Sigmoid colon (tissue), 7 donors: Measurements from ENCODE around the gene CDC42BPG. TPM values are rescaled to one million over a fixed set of nuclear protein-coding genes. Genes with fewer than 3 reads are reported as not detected.
"Not testable (repeated sequence)": the region's sequence is repeated elsewhere in the genome, so short reads cannot be mapped to it uniquely, and the experiment has no call there.

Experiments used
- DNase-seq: peaks from one replicate; pipeline ENCODE4 v3.0.0-alpha.2; 2019
- H3K27ac ChIP-seq, 4 donors: fragments of 200-600 bp; sonication (generic); one replicate each; pipeline ENCODE4 v1.5.1; 2016 to 2019; ENCODE audit warnings: mild to moderate bottlenecking in 1 of 4
- H3K27me3 ChIP-seq, 3 donors: fragments of 200-600 bp; sonication (generic); one replicate each; pipeline ENCODE4 v1.5.1; 2019; ENCODE audit warnings: mild to moderate bottlenecking in 1 of 3
- H3K36me3 ChIP-seq, 4 donors: fragments of 200-600 bp; sonication (generic); one replicate each; pipeline ENCODE4 v1.5.1; 2016 to 2019
- H3K4me1 ChIP-seq, 4 donors: fragments of 200-600 bp; sonication (generic); one replicate each; pipeline ENCODE4 v1.5.1; 2017 to 2019
- H3K4me3 ChIP-seq, 4 donors: fragments of 200-600 bp; sonication (generic); one replicate each; pipeline ENCODE4 v1.5.1; 2017 to 2019; ENCODE audit warnings: mild to moderate bottlenecking in 2 of 4, moderate library complexity in 1 of 4
- H3K9me3 ChIP-seq, 4 donors: fragments of 200-600 bp in 3 of 4; sonication (generic) in 3 of 4; one replicate each; pipeline versions ENCODE4 v1.5.1 to v1.6.1; 2013 to 2019
- EP300 ChIP-seq, 4 donors: sonication (generic); formaldehyde crosslinking; IDR thresholded peaks; one replicate each; pipeline ENCODE4 v1.6.1; 2017; ENCODE audit warnings: antibody characterized with exemption in 4 of 4
- POLR2A ChIP-seq, 2 donors: fragments of 450-650 bp; IDR thresholded peaks; one replicate each; pipeline ENCODE4 v1.6.1; 2016; ENCODE audit warnings: antibody characterized with exemption in 2 of 2, mild to moderate bottlenecking in 2 of 2, moderate library complexity in 2 of 2
- POLR2AphosphoS5 ChIP-seq, 4 donors: sonication (generic); formaldehyde crosslinking; IDR thresholded peaks; one replicate each; pipeline ENCODE4 v1.6.1; 2017; ENCODE audit warnings: antibody characterized with exemption in 4 of 4
- WGBS, 2 donors: extraction: QIAGEN DNeasy Blood & Tissue Kit; methylation state at CpG; one replicate each; pipeline ENCODE4 v1.1.7; 2013; 5-methylcytosine and 5-hydroxymethylcytosine counted together
- intact Hi-C: fragments of 100-400 bp; cut with DNase I; formaldehyde crosslinking; loops from one replicate; pipeline ENCODE4 v1.15.1; 2023
- polyA plus RNA-seq, 3 donors: library from polyadenylated mRNA; stranded (reverse); fragments of 200-250 nt; gene quantifications; one replicate each; pipeline ENCODE4 v1.2.3, GENCODE V29; 2013
- total RNA-seq, 4 donors: library from RNA; depleted of rRNA; stranded (reverse); fragments of >200 nt; gene quantifications; one replicate each; pipeline ENCODE4 v1.1.0, GENCODE V29; 2016
- TF ChIP-seq, protein P1 (sequence below), 4 experiments: fragments of 450-650 bp in 3 of 4; fragments of 200-600 bp in 1 of 4; IDR thresholded peaks; one replicate each; pipeline ENCODE4 v1.5.1; 2016 to 2019; ENCODE audit warnings: antibody characterized with exemption in 4 of 4, mild to moderate bottlenecking in 3 of 4, moderate library complexity in 2 of 4
- donor health status: healthy with polysubstance abuse.
- donor health status: Bipolar disorder and iron deficiency.
- donor health status: healthy.

CDC42BPG gene
- total and polyA plus RNA-seq, 7 donors, result 0.16 to 39.8 (median 10.3) TPM; not detected in 1

GRCh38 chr11:64849598-64850356 is 5.3 kb upstream of the CDC42BPG start:
- no peak overlapping the region for H3K4me3 ChIP-seq
- peak in 2 of 4 donors; percentile 3 to 21 for TF ChIP-seq POLR2AphosphoS5 (IDR thresholded peaks at IDR 0.05)
- no peak for TF ChIP-seq EP300 (IDR thresholded peaks at IDR 0.05)
- intact Hi-C loops, result loop anchor here (10.0 kb wide), 1 partner anchor 265 kb away; the partner anchor contains the start of genes TM7SF2 and ZNHIT2
- peaks cover 0 to 24% (median 8%) of the 10 kb centered on the region in 4 donors for H3K36me3 ChIP-seq
- peaks cover 0 to 60% (median 44%) of the 10 kb centered on the region in 4 donors for H3K4me1 ChIP-seq
- H3K27me3 ChIP-seq, result peaks cover 0 to 5% (median 0%) of the 10 kb centered on the region in 3 donors
- 86 to 89% methylated on average over 19 of the region's 19 CpGs for WGBS, 2 donors
- H3K9me3 ChIP-seq, result no peaks in the 10 kb centered on the region
- peak overlapping the region; percentile 67 to 97 (median 97) for H3K27ac ChIP-seq
- DNase-seq, result no peak

DNA sequence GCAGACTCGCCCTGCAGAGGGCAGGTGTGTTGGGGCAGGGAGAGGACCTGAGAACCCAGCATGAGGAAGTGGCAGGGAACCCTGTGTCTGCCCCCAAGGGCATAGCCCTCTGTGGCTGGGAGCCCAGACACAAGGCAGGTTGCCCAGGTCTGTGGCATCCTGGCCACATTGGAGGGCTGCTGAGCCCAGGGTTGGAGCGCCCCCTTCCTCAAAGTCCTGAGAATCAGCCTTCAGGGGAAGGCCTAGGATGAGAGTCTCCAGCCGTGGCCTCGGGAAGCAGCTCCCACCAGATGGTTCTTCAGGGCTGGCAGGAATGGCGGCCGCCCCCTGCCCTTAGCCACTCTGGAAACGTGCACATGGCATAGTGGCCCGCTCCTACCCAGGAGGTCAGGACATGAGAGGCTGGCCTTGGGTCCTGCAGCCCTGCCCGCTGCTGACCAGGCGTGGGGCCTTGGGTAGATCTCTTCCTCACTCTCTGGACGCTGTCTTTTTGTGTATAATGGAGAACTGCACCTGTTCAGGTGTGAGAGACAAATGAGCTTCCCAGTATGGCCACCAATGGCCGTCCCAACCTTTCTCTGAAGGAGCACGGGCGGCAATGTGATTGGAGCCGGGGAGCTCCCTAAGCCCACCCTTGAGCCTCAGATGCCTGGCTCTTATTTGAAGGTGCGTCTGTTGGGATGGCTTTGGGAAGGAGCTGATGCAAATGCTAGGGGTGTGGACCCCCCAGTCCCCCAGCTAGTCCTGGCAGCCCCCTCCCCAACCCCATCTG is 4.6 kb upstream of the CDC42BPG start:
- peaks cover 0 to 10% (median 0%) of the 10 kb centered on the region in 3 donors for H3K27me3 ChIP-seq
- peaks cover 0 to 60% (median 40%) of the 10 kb centered on the region in 4 donors for H3K4me1 ChIP-seq
- H3K9me3 ChIP-seq, result no peaks in the 10 kb centered on the region
- DNase-seq, result no peak
- WGBS, 2 donors, result 69 to 81% methylated on average over 16 of the region's 16 CpGs
- TF ChIP-seq EP300 (IDR thresholded peaks at IDR 0.05) (no peak), POLR2A (IDR thresholded peaks at IDR 0.05) (no peak), POLR2AphosphoS5 (IDR thresholded peaks at IDR 0.05) (no peak)
- TF ChIP-seq, protein P1, sequence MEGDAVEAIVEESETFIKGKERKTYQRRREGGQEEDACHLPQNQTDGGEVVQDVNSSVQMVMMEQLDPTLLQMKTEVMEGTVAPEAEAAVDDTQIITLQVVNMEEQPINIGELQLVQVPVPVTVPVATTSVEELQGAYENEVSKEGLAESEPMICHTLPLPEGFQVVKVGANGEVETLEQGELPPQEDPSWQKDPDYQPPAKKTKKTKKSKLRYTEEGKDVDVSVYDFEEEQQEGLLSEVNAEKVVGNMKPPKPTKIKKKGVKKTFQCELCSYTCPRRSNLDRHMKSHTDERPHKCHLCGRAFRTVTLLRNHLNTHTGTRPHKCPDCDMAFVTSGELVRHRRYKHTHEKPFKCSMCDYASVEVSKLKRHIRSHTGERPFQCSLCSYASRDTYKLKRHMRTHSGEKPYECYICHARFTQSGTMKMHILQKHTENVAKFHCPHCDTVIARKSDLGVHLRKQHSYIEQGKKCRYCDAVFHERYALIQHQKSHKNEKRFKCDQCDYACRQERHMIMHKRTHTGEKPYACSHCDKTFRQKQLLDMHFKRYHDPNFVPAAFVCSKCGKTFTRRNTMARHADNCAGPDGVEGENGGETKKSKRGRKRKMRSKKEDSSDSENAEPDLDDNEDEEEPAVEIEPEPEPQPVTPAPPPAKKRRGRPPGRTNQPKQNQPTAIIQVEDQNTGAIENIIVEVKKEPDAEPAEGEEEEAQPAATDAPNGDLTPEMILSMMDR (IDR thresholded peaks at IDR 0.05), result no peak
- H3K27ac ChIP-seq, result peak overlapping the region; percentile 67 to 97 (median 97)
- H3K36me3 ChIP-seq, result peaks cover 0 to 17% (median 6%) of the 10 kb centered on the region in 4 donors
- intact Hi-C loops, result loop anchor here (10.0 kb wide), 1 partner anchor 266 kb away; the partner anchor contains the start of genes TM7SF2 and ZNHIT2
- no peak overlapping the region for H3K4me3 ChIP-seq

GRCh38 chr11:64848214-64848825 is 3.9 kb upstream of the CDC42BPG start:
- TF ChIP-seq EP300 (IDR thresholded peaks at IDR 0.05) (no peak), POLR2A (IDR thresholded peaks at IDR 0.05) (no peak), POLR2AphosphoS5 (IDR thresholded peaks at IDR 0.05) (no peak)
- TF ChIP-seq, protein P1 (IDR thresholded peaks at IDR 0.05), result no peak
- peak overlapping the region in 2 of 4 donors; percentile 67 to 97 for H3K27ac ChIP-seq
- intact Hi-C loops, result loop anchor here (10.0 kb wide), 1 partner anchor 266 kb away; the partner anchor contains the start of genes TM7SF2 and ZNHIT2

DNA sequence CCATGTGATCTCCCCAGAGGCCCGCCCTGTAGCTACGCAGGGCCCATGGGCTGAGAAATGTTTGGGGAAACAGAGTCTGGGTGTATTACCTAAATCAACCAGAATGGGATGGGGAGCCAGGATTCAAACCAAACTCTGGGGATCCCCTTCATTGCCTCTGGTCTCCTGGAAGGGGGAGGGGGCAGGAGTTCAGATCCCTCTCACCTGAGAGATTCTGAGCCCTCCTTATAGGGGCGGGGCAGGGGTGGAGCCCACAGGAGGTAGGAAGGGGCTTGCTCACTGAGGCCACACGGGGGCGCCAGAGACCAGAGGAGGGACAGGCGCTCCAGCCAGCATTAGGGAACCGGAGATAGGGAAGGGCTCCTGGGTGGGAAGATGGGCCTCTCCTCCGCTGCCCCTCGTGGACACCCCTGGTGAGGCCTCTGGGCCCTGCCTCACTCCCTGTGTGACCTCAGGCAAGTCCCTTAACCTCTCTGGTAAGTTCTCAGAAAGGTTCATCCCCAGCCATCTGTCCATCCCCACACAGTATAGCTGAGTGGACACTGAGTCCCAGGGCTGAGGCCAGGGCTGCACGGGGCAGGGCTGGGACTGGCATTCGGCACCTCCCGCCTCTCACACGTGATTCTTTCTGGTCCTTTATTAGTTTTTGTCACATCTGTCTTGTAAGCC is 2.7 kb upstream of the CDC42BPG start:
- Histone ChIP-seq H3K27ac (peak overlapping the region in 2 of 4 donors; percentile 10 to 22), H3K4me1 (peaks cover 0 to 52% (median 35%) of the 10 kb centered on the region in 4 donors), H3K4me3 (no peak overlapping the region), H3K9me3 (no peaks in the 10 kb centered on the region), H3K36me3 (no peaks in the 10 kb centered on the region), H3K27me3 (peaks cover 0 to 10% (median 0%) of the 10 kb centered on the region in 3 donors)
- intact Hi-C loops, result loop anchor here (1.0 to 10.0 kb wide), 4 partner anchors 41 to 268 kb away; partner anchors contain the start of genes BATF2, TM7SF2 and ZNHIT2
- WGBS, 2 donors, result 14 to 27% methylated on average over 13 of the region's 13 CpGs
- peak; percentile 96 for DNase-seq
- TF ChIP-seq EP300 (IDR thresholded peaks at IDR 0.05) (no peak), POLR2A (IDR thresholded peaks at IDR 0.05) (no peak), POLR2AphosphoS5 (IDR thresholded peaks at IDR 0.05) (no peak)
- TF ChIP-seq, protein P1 (IDR thresholded peaks at IDR 0.05), result peak; percentile 92 to 97 (median 96)

More at GRCh38 chr11:64848214-64848825, 3.9 kb upstream of the CDC42BPG start:
- peaks cover 0 to 10% (median 0%) of the 10 kb centered on the region in 3 donors for H3K27me3 ChIP-seq
- WGBS, 2 donors, result 52 to 64% methylated on average over 6 of the region's 6 CpGs
- DNase-seq, result no peak
- H3K4me3 ChIP-seq, result no peak overlapping the region
- peaks cover 0 to 56% (median 36%) of the 10 kb centered on the region in 4 donors for H3K4me1 ChIP-seq
- no peaks in the 10 kb centered on the region for H3K9me3 ChIP-seq
- H3K36me3 ChIP-seq, result peaks cover 0 to 10% (median under 1%) of the 10 kb centered on the region in 4 donors

GRCh38 chr11:64845776-64846129 is 1.3 kb upstream of the CDC42BPG start:
- not testable (repeated sequence) for H3K4me3 ChIP-seq, H3K27ac ChIP-seq, H3K36me3 ChIP-seq, DNase-seq, H3K9me3 ChIP-seq, H3K27me3 ChIP-seq
- peaks cover 0 to 38% (median 28%) of the 10 kb centered on the region in 4 donors for H3K4me1 ChIP-seq
- intact Hi-C loops, result loop anchor here (2.0 to 10.0 kb wide), 2 partner anchors 151 to 269 kb away; partner anchors contain the start of genes BATF2, TM7SF2 and ZNHIT2
- WGBS, 2 donors, result 77 to 90% methylated on average over 8 of the region's 8 CpGs
